HG03064 (cell line): Measurements from ENCODE around the gene MUC4.

Source experiments
- ATAC-seq: cut with Tn5 transposase; IDR thresholded peaks from one replicate; pipeline ENCODE4 v1.9.1; 2021; ENCODE audit warnings: low read depth; ENCODE audit not compliant: unreplicated experiment

Gene MUC4

DNA sequence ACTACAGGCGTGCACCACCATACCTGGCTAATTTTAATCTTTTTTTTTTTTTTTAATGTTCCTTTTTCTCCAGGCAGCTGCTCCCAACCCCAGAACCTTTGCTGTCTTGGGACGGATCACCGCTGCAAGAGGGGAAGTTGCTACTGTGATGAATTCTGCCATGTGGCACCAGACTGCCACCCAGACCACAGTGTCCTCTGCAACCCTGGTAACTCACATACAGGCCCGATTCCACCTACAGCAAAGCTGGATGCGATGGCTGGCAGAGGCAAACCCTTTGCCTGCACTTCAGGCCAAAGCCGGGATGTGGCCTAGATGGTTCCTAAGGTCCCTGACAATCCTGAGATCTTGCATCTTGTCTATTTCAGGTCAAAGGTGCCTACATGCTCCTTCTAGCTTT lies 103.7 kb downstream of the MUC4 start:
- ATAC-seq = no peak

GRCh38 chr3:195705081-195705991 lies 106.4 kb downstream of the MUC4 start:
- ATAC-seq = no peak

DNA sequence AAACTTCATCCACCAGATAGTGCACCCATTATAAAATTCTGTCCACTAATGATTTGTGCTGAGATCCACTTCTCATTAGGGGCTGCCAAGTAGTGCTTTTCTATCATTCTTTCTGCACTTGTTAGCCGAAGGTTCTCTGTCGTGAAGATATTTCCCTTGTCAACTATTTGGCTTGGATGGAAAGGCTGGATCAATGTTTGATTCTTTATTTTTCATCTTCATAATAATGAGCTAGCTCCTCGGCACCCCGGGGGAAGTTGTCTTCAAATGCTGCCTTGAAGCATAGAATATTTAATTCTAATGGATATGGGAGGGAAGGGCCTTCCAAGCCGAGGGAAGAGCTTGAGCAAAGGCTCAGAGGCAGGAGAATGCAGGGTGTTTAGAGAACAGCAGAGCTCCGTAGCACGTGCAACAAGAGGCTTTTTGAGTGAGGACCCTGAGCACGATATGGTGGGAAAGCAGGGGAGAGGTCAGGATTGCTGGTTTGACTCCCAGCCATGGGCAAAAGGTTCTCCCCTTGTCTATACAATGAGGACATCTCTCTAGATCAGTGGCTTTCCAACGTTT lies 107.2 kb downstream of the MUC4 start:
- no peak for ATAC-seq

GRCh38 chr3:195703776-195704175 lies 108.0 kb downstream of the MUC4 start:
- ATAC-seq = no peak

- no peak for ATAC-seq
These were observed 110.5 kb downstream of the MUC4 start for GRCh38 chr3:195701042-195701915.

GRCh38 chr3:195700319-195700718 lies 111.4 kb downstream of the MUC4 start:
- no peak for ATAC-seq

- no peak for ATAC-seq
These were observed 111.9 kb downstream of the MUC4 start for GRCh38 chr3:195699860-195700259.

DNA sequence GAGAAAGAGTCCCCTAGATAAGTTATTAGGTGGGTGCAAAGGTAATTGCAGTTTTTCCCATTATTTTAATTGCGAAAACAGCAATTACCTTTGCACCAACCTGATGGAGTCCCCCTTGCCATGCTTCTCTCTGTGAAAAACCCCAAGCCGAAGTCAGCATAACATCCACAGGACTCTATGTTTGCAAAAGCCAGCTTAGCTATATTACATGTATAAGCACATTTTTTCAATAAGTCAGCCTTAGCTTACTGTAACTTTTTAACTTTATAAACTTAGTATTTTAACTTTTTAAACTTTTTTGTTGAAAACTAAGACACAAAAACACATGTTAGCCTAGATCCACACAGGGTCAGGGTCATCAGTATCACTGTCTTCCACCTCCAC lies 112.3 kb downstream of the MUC4 start:
- ATAC-seq = no peak

- ATAC-seq = no peak
These were observed 112.9 kb downstream of the MUC4 start for GRCh38 chr3:195698647-195699387.

- no peak for ATAC-seq
These were observed 113.4 kb downstream of the MUC4 start for GRCh38 chr3:195698325-195698646.

DNA sequence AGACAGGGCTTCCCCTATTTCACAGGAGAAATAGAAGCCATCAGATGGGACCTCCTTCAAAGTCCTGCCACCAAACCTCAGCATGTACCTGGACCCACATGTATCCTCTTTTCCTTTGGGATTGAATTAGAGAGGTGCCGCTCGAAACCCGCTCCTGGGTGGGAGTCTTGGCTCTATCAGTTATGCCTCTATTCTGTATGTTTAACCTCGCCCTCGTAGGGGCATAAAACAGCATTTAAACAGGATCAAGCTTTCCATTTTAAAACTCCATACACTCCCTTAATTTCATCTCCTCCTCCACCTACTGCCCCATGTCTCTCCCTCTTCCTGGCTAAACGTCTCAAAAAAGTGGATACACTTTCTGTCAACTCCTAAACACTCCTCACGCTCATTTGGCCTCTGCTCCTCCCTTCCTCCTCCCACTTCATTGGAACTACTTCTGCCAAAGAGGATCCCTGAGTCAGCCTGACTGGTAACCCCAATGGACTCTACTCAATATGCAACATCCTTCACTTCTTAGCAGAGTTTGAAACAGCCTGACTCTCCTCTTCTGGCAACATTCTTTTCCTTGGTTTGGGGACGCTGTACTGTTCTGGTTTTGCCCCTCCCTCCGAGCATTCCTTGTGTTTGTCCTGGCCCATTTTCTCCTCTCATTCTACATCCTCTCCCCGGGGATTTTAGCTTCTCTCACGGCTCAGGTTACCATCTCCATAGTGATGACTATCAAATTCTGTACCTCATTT lies 114.0 kb downstream of the MUC4 start:
- ATAC-seq = no peak
